HEK293 (cell line): ENCODE measurements around the gene BRD1.
A peak's percentile ranks its signal among the peaks of the same experiment; 100 is the strongest.

Experiments
- CTCF ChIA-PET: fragments of 350-600 bp; formaldehyde crosslinking; extraction: SDS; loops from one replicate; lab custom pipeline; 2021; ENCODE audit warnings: antibody characterized with exemption; lab: Yijun Ruan, JAX
- POLR2A ChIA-PET: fragments of 300-600 bp; formaldehyde crosslinking; extraction: SDS; loops from one replicate; lab custom pipeline; 2020; ENCODE audit warnings: antibody characterized with exemption, inconsistent platforms; lab: Yijun Ruan, JAX
- H3K27ac ChIP-seq: fragments of 200-500 bp; sonication (Bioruptor generic); 2 replicates; pipeline ENCODE4 v1.5.1; 2014; ENCODE audit warnings: low read depth, low read length, control low read depth, inconsistent platforms; ENCODE audit errors: extremely low read depth
- H3K36me3 ChIP-seq, 2 experiments: fragments of 200-500 bp in 1 of 2; sonication (Bioruptor generic) in 1 of 2; 1 replicate in 1 of 2; 2 replicates in 1 of 2; pipeline ENCODE4 v1.5.1; 2014 to 2017; ENCODE audit warnings: inconsistent platforms in 2 of 2, low read length in 2 of 2; ENCODE audit not compliant: control insufficient read depth in 2 of 2, insufficient read depth in 1 of 2
- H3K4me1 ChIP-seq: fragments of 200-500 bp; sonication (Bioruptor generic); 2 replicates; pipeline ENCODE4 v1.5.1; 2014; ENCODE audit warnings: mild to moderate bottlenecking, low read length, inconsistent platforms; ENCODE audit not compliant: control insufficient read depth, insufficient read depth
- H3K4me3 ChIP-seq: 2 replicates; pipeline ENCODE4 v1.5.1; 2011; ENCODE audit warnings: low read depth, mild to moderate bottlenecking, control low read depth, low read length, moderate library complexity
- H3K9me3 ChIP-seq: fragments of 200-500 bp; sonication (Bioruptor generic); 2 replicates; pipeline ENCODE4 v1.5.1; 2014; ENCODE audit warnings: low read depth, low read length, inconsistent platforms; ENCODE audit not compliant: control insufficient read depth, insufficient read depth
- AEBP2 ChIP-seq: fragments of 450-650 bp; formaldehyde crosslinking; IDR thresholded peaks from 2 replicates; pipeline ENCODE4 v1.5.1; 2016; ENCODE audit warnings: missing biosample characterization, missing genetic modification characterization, borderline replicate concordance
- KLF1 ChIP-seq: fragments of 450-650 bp; formaldehyde crosslinking; IDR thresholded peaks from 2 replicates; pipeline ENCODE4 v1.5.1; 2016; ENCODE audit warnings: missing biosample characterization, missing genetic modification characterization
- OVOL3 ChIP-seq: fragments of 450-650 bp; formaldehyde crosslinking; IDR thresholded peaks from 2 replicates; pipeline ENCODE4 v1.5.1; 2016; ENCODE audit warnings: missing biosample characterization, missing genetic modification characterization
- PRDM10 ChIP-seq: fragments of 450-650 bp; formaldehyde crosslinking; IDR thresholded peaks from 2 replicates; pipeline ENCODE4 v1.5.1; 2016; ENCODE audit warnings: missing biosample characterization, missing genetic modification characterization
- SCRT1 ChIP-seq: fragments of 450-650 bp; formaldehyde crosslinking; IDR thresholded peaks from 2 replicates; pipeline ENCODE4 v1.5.1; 2016; ENCODE audit warnings: missing biosample characterization, missing genetic modification characterization, borderline replicate concordance
- SCRT2 ChIP-seq: fragments of 450-650 bp; formaldehyde crosslinking; IDR thresholded peaks from 2 replicates; pipeline ENCODE4 v1.5.1; 2016; ENCODE audit warnings: missing biosample characterization, missing genetic modification characterization
- ZBTB6 ChIP-seq: fragments of 450-650 bp; formaldehyde crosslinking; IDR thresholded peaks from 2 replicates; pipeline ENCODE4 v1.5.1; 2017; ENCODE audit warnings: missing biosample characterization, missing genetic modification characterization
- ZNF26 ChIP-seq: fragments of 450-650 bp; formaldehyde crosslinking; IDR thresholded peaks from 2 replicates; pipeline ENCODE4 v1.5.1; 2016; ENCODE audit warnings: missing biosample characterization, missing genetic modification characterization
- ZNF280C ChIP-seq: fragments of 450-650 bp; formaldehyde crosslinking; IDR thresholded peaks from 2 replicates; pipeline ENCODE4 v1.5.1; 2016; ENCODE audit warnings: missing biosample characterization, missing genetic modification characterization
- ZNF548 ChIP-seq: fragments of 450-650 bp; formaldehyde crosslinking; IDR thresholded peaks from 2 replicates; pipeline ENCODE4 v1.5.1; 2016; ENCODE audit warnings: missing biosample characterization, missing genetic modification characterization
- ZNF580 ChIP-seq: fragments of 450-650 bp; formaldehyde crosslinking; IDR thresholded peaks from 2 replicates; pipeline ENCODE4 v1.5.1; 2016; ENCODE audit warnings: missing biosample characterization, missing genetic modification characterization
- ZSCAN18 ChIP-seq: fragments of 450-650 bp; formaldehyde crosslinking; IDR thresholded peaks from 2 replicates; pipeline ENCODE4 v1.5.1; 2016; ENCODE audit warnings: missing biosample characterization, missing genetic modification characterization

Gene BRD1

GRCh38 chr22:49792107-49792506 lies 35.6 kb downstream of the BRD1 start:
- ChIA-PET POLR2A (no interaction called here), CTCF (no interaction called here)
- Histone ChIP-seq H3K36me3 (peaks cover 38 to 100% of the 10 kb centered on the region in 2 experiments), H3K27ac (no peak overlapping the region), H3K4me3 (no peak overlapping the region), H3K4me1 (no peaks in the 10 kb centered on the region), H3K9me3 (no peaks in the 10 kb centered on the region)
- TF ChIP-seq OVOL3, result no peak
- TF ChIP-seq ZNF580 (tag by site-specific recombination), result no peak
- no peak for TF ChIP-seq AEBP2 (tag by site-specific recombination)
- TF ChIP-seq ZNF280C (tag by site-specific recombination), result no peak
- no peak for TF ChIP-seq ZNF26
- no peak for TF ChIP-seq ZBTB6 (tag by site-specific recombination)
- TF ChIP-seq PRDM10, result no peak

- Histone ChIP-seq H3K27ac (no peak overlapping the region), H3K4me1 (no peaks in the 10 kb centered on the region), H3K9me3 (no peaks in the 10 kb centered on the region), H3K4me3 (no peak overlapping the region), H3K36me3 (peaks cover 40 to 100% of the 10 kb centered on the region in 2 experiments)
- ChIA-PET CTCF (no interaction called here), POLR2A (no interaction called here)
- TF ChIP-seq ZSCAN18, result no peak
- TF ChIP-seq SCRT1 (tag by site-specific recombination), result peak; percentile 98
- TF ChIP-seq SCRT2 (tag by site-specific recombination), result peak; percentile 97
- TF ChIP-seq KLF1, result peak; percentile 45; the same call in 1 of the 2 replicates
- TF ChIP-seq ZNF548, result no peak
Observed at GRCh38 chr22:49791682-49792081, 36.0 kb downstream of the BRD1 start.
